Natural killer cell (primary cell): ENCODE data around the gene VPS11. TPM values are rescaled to one million over a fixed set of nuclear protein-coding genes. Genes with fewer than 3 reads are reported as not detected.

ENCODE experiments used
- ATAC-seq, 3 donors: fragments of 150-1000 bp in 2 of 3; fragments of 200-7000 bp in 1 of 3; cut with Tn5 transposase; 1 replicate in 1 of 3; 2 replicates in 2 of 3; pipeline ENCODE4 v1.10.0; 2021; ENCODE audit warnings: mild to moderate bottlenecking in 2 of 3, moderate library complexity in 2 of 3
- DNase-seq, 2 donors: peaks; one replicate each; pipeline versions ENCODE4 v3.0.0 to v3.0.0-alpha.2; 2013 to 2021; ENCODE audit warnings: mixed read lengths in 1 of 2
- H3K27ac ChIP-seq: one replicate; pipeline ENCODE4 v1.5.1; 2013; ENCODE audit warnings: mild to moderate bottlenecking, low read length
- H3K27me3 ChIP-seq: one replicate; pipeline ENCODE4 v1.6.1; 2013; ENCODE audit warnings: low read length; ENCODE audit not compliant: control insufficient read depth, insufficient read depth
- H3K36me3 ChIP-seq: one replicate; pipeline ENCODE4 v1.6.1; 2013; ENCODE audit warnings: low read length; ENCODE audit not compliant: control insufficient read depth, insufficient read depth
- H3K4me1 ChIP-seq: one replicate; pipeline ENCODE4 v1.6.1; 2013; ENCODE audit warnings: low read length; ENCODE audit not compliant: control insufficient read depth, insufficient read depth
- H3K4me3 ChIP-seq: one replicate; pipeline ENCODE4 v1.5.1; 2013; ENCODE audit warnings: low read length
- H3K9me3 ChIP-seq: one replicate; pipeline ENCODE4 v1.6.1; 2013; ENCODE audit warnings: low read length; ENCODE audit not compliant: control insufficient read depth, insufficient read depth
- H3K27ac Mint-ChIP-seq, 2 donors: one replicate each; pipeline ENCODE4 v1.8.0; 2022; ENCODE audit warnings: mild to moderate bottlenecking in 2 of 2, mixed read lengths in 2 of 2, moderate library complexity in 1 of 2
- H3K27me3 Mint-ChIP-seq, 2 donors: one replicate each; pipeline ENCODE4 v1.8.0; 2022; ENCODE audit warnings: low read depth in 2 of 2, mixed read lengths in 2 of 2
- H3K36me3 Mint-ChIP-seq: one replicate; pipeline ENCODE4 v1.8.0; 2022; ENCODE audit warnings: mixed read lengths
- H3K4me1 Mint-ChIP-seq, 2 donors: one replicate each; pipeline ENCODE4 v1.8.0; 2022; ENCODE audit warnings: mixed read lengths in 2 of 2
- H3K4me3 Mint-ChIP-seq: one replicate; pipeline ENCODE4 v1.8.0; 2022; ENCODE audit warnings: mild to moderate bottlenecking, moderate library complexity, mixed read lengths
- H3K9me3 Mint-ChIP-seq, 2 donors: one replicate each; pipeline ENCODE4 v1.8.0; 2022; ENCODE audit warnings: mixed read lengths in 2 of 2
- CTCF ChIP-seq: fragments of 200-600 bp; IDR thresholded peaks from one replicate; pipeline ENCODE4 v1.8.0; 2022; ENCODE audit warnings: antibody characterized with exemption
- WGBS: methylation state at CpG from one replicate; pipeline ENCODE4 v1.1.7; 2013; ENCODE audit warnings: missing lambda C conversion rate; ENCODE audit not compliant: insufficient coverage; 5-methylcytosine and 5-hydroxymethylcytosine counted together
- intact Hi-C: fragments of 100-400 bp; cut with micrococcal nuclease; formaldehyde crosslinking; loops from one replicate; pipeline ENCODE4 v1.14.2; 2022
- total RNA-seq, 4 donors: library from RNA; stranded (reverse); fragments of 120-200 nt in 1 of 4; gene quantifications; one replicate each; pipeline versions ENCODE4 v1.2.3 to v1.2.4, GENCODE V29; 2013 to 2022

The VPS11 gene
- total RNA-seq, 3 donors from 2014 or later (not counting 1 experiment from before 2014, with no cell fraction given), result 91.4 to 101 (median 91.7) TPM

GRCh38 chr11:119052163-119052814 lies 15.3 kb upstream of the VPS11 start:
- Histone ChIP-seq H3K9me3 (no peaks in the 10 kb centered on the region), H3K4me1 (peaks cover 15% of the 10 kb centered on the region), H3K36me3 (peaks cover 78% of the 10 kb centered on the region), H3K4me3 (no peak overlapping the region), H3K27ac (no peak overlapping the region), H3K27me3 (no peaks in the 10 kb centered on the region)
- Mint-ChIP-seq H3K36me3 (peaks cover 32% of the 10 kb centered on the region), H3K4me3 (no peak overlapping the region), H3K27me3 (no peaks in the 10 kb centered on the region), H3K4me1 (peaks cover 31 to 43% of the 10 kb centered on the region in 2 donors), H3K9me3 (no peaks in the 10 kb centered on the region), H3K27ac (no peak overlapping the region)
- intact Hi-C loops, result loop anchor here (10.0 kb wide), 1 partner anchor 143 kb away; no protein-coding TSS in a partner anchor
- 92% methylated on average over 22 of the region's 23 CpGs for WGBS
- DNase-seq (no peak), ATAC-seq (no peak)
- TF ChIP-seq CTCF, result no peak

GRCh38 chr11:119054418-119054817 lies 13.2 kb upstream of the VPS11 start:
- Histone ChIP-seq H3K9me3 (no peaks in the 10 kb centered on the region), H3K4me3 (no peak overlapping the region), H3K4me1 (peaks cover 24% of the 10 kb centered on the region), H3K36me3 (peaks cover 57% of the 10 kb centered on the region), H3K27me3 (no peaks in the 10 kb centered on the region), H3K27ac (no peak overlapping the region)
- ATAC-seq, result no peak
- TF ChIP-seq CTCF, result no peak
- no peaks in the 10 kb centered on the region for H3K27me3 Mint-ChIP-seq
- H3K4me3 Mint-ChIP-seq, result peak overlapping the region; percentile 98
- peaks cover 21% of the 10 kb centered on the region for H3K36me3 Mint-ChIP-seq
- intact Hi-C loops, result loop anchor here (10.0 kb wide), 1 partner anchor 140 kb away; no protein-coding TSS in a partner anchor
- DNase-seq, result no peak
- WGBS, result 98% methylated on average over 10 of the region's 10 CpGs
- peaks cover 39 to 56% of the 10 kb centered on the region in 2 donors for H3K4me1 Mint-ChIP-seq
- H3K27ac Mint-ChIP-seq, result peak overlapping the region in 1 of 2 donors; percentile 43
- no peaks in the 10 kb centered on the region for H3K9me3 Mint-ChIP-seq

GRCh38 chr11:119055901-119056300 lies 11.7 kb upstream of the VPS11 start:
- H3K36me3 Mint-ChIP-seq, result peaks cover 14% of the 10 kb centered on the region
- H3K27me3 Mint-ChIP-seq, result no peaks in the 10 kb centered on the region
- Histone ChIP-seq H3K36me3 (peaks cover 44% of the 10 kb centered on the region), H3K27ac (peak overlapping the region; percentile 77), H3K4me3 (peak overlapping the region; percentile 70), H3K4me1 (peaks cover 24% of the 10 kb centered on the region), H3K27me3 (no peaks in the 10 kb centered on the region), H3K9me3 (no peaks in the 10 kb centered on the region)
- H3K4me1 Mint-ChIP-seq, result peaks cover 33 to 51% of the 10 kb centered on the region in 2 donors
- no peak for TF ChIP-seq CTCF
- 79% methylated on average over 6 of the region's 6 CpGs for WGBS
- intact Hi-C loops, result loop anchor here (2.0 to 10.0 kb wide), 3 partner anchors 25 to 139 kb away; partner anchors contain the start of genes RPS25, SLC37A4 and TRAPPC4
- no peaks in the 10 kb centered on the region for H3K9me3 Mint-ChIP-seq
- no peak for ATAC-seq
- H3K27ac Mint-ChIP-seq, result peak overlapping the region; percentile 96 to 98
- DNase-seq, result peak in 1 of 2 donors; percentile 44
- peak overlapping the region; percentile 98 for H3K4me3 Mint-ChIP-seq
